NCI-H1092 (cell line): ENCODE results near the gene TRIM33.
A peak's percentile ranks its signal among the peaks of the same experiment; 100 is the strongest.

Experiments
- DNase-seq: peaks from one replicate; lab custom pipeline; 2025; lab: John Stamatoyannopoulos, UW

The TRIM33 gene

DNA sequence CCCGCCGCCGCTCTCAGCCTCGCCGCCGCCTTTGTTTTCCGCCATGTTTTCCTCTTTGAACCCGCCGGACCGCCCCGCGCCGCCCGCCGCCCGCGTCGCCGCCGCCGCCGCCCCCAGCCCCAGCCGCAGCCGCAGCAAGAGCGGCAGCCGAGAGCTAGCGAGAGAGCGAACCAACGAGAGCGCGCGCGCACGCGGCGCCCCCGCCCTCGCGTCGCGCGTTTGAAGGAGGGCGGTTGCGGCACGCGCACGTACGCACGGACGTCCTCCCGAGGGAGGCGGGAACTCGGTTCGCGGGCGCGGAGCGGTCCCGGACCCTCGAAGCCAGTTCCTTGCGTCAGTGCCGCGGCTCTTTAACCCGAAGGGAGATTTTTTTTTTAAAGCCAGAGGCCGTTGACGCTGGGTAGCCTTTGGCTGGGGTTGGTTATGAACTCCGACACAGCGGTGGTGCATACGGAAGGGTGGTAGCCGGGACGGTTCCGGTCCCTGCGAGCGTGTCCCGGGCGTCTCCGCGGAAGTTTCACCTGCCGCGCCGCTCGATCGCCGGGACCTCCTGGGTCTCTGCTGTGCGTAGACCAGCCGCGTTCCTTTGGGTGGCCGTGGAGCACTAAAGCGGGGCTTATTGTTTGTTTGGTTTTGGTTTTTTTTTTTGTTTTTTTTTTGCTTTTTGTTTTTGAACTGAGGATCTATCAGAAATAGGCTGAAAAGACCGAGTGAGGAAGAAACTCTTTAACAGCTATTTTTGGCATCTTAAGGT is at the start of gene TRIM33:
Gene TRIM33, minus strand, starts transcription at position 172 of the 754 bp plus-strand sequence. Its CDS starts 127 bp downstream, at position 45.
- peak; percentile 92 for DNase-seq

DNA sequence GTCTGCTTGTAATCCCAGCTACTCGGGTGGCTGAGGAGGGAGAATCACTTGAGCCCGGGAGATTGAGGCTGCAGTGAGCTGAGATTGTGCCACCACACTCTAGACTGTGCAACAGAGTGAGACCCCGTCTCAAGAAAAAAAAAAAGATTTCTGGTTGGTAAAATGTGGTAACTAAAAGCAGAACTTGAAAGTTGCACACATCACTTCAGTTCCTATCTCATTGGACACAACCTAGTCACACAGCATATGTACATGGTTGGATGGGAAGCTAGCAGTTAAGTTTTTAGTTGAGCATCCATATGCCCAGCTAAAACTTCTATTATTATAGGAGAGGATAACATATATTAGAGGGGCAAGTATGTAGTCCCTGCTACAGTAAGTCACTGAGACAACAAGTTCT is 48.4 kb upstream of the TRIM33 start:
- no peak for DNase-seq

DNA sequence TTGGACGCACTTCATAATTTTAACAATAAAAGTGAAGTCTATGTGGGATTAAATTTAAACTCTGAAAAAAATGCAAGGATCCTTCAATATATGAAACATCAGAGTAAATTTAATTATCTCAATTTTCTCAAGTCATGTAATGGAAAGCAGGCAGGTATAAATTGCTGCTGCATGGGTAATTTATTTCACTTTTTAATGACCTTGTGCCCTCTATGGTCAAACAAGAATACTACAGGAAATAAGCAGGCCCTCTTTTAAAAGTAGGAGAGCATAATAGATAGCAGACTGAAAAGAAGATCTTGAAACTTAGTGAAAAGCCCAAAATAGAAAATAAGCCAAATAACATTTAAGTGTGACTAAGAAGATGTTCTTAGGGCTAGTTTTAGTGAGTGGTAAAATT is 47.5 kb upstream of the TRIM33 start:
- no peak for DNase-seq

DNA sequence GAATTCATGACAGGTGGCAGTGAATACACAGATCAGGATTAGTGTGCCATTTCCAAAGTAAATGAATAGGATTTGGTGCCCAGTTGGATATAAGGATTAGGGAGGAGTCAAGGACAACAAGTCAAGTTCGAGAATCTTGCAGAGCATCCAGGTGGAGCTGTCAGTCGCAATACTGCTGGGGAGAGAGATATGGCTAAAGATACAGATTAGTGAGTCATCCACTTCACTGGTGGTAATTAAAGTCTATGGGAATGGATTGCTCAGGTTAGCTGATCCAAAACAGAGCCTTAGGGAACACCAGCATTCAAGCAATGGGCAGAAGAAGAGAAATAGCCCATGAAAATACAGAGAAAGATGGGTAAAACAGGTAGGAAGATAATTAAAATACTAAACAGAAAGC is 43.6 kb upstream of the TRIM33 start:
- no peak for DNase-seq

DNA sequence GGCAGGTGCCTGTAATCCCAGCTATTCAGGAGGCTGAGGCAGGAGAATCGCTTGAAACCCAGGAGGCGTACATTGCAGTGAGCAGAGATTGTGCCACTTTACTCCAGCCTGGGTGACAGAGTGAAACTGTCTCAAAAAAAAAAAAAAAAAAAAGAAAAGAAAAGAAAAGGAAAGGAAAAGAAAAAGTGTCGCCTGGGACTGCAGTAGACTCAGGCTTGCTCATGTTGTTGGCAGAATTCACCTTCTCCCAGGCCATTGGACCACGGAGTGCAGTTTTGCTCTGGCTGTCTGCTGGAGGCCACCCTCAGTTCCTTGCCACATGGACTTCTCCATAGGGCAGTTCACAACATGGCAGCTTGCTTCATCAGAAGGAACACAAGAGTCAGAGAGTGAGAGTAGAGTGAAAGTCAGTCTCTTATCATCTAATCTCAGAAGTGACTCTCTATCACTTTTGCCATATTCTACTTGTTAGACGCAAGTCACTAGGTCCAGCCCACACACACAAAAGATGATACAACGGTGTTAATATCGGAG is 41.2 kb upstream of the TRIM33 start:
- no peak for DNase-seq

DNA sequence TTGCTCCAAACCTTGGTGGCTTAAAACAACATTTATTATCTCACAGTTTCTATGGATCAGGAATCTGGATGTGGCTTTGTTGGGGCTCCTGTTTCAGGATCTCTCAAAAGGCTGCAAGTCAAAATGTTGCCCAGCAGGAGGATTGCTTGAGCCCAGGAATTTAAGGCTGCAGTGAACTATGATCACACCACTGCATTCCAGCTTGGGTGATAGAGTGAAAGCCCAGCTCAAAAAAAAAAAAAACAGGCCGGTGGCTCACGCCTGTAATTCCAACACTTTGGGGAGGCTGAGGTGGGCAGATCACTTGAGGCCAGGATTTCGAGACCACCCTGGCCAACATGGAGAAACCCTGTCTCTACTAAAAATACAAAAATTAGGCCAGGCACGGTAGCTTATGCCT is 40.4 kb upstream of the TRIM33 start:
- DNase-seq: no peak

DNA sequence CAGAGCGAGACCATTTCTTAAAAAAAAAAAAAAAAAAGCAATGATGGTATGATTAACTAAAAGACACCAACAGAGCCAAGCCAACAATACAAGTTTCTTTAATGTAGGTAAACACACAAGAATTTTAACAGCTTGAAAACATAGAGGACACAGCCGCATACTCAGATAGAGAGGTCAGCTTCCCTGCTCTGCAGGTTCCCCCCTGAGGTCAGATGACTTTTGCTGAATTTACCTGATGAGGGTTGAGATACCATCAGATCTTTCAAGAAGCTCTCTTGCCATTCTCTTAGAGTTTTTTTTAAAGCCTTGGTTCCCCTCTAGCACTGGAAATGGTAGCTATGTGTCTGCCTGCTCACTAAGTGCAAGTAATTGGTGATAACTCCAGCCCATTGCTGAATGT is 39.3 kb upstream of the TRIM33 start:
- no peak for DNase-seq

DNA sequence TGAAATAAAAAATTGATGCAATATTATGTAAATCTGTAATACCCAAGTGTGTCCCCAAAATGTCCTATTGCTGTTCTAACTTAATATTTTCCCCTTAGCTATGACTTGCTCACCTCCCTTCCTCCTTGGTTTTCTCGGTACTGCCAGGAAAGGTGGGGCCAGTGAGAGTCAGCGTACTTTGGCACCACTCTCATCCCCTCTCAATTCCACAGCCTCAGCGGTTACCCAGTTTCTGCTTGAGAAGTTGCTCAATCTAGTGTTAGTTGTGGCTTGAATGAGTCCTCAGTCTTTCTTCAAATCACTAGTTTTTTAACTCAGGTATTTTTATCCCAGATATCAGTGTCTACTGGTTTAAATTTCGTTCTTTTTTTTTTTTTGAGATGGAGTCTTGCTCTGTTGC is 38.1 kb upstream of the TRIM33 start:
- no peak for DNase-seq

DNA sequence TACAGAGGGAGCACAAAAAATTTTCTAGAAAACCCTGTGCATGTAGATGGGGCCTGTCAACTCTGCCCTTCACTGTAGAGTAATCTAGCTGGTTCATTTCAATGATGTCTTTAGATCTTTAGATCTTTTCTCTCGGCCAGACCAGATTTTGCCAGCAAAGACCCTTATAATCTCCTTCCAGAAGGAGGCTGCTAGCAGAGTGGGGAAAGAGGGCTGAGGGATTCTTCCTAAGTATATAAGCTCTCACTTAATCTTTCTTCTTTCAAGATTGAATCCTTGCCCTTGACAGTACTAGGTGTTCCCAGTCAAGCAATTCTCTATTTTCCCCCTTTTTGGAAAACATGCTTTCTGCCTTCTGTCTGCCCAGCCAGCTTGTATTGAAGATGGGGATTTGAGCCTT is 36.1 kb upstream of the TRIM33 start:
- DNase-seq: no peak

DNA sequence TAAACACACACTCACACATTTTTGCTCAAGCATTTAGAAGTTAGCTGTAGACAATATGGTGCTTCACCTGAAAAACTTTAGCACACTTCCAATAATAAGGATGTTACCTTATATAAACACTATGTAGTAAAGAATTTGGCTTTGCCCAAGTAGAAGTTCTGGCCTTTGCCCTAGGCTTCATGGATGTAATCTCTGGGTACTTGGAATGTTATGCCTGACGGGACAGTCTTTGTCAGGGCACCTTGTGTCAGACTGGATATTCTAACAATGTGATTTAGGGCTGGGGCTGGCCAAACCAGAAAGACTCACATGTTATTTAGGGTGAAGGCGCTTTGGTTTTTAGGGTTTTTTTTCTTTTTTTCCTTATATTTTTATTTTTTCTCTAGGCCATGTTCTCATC is 34.8 kb upstream of the TRIM33 start:
- no peak for DNase-seq

DNA sequence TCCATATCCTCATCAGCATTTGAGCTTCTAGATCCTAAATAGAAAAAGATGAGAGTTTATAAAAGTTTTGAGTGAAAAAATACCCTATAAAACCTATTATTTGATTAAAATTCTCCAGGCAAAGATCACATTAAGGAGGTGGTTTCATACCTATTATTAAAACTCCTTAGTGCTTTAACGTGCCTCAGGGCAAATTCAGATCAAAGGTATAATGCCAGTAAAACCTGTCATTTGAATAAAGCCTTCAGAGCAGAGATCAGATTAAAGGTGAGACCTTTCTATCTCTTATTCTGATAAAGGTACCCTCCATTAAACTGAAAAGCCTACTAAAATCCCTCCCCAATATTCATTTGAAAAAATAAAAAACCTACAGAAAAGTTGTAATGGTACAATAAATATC is 34.3 kb upstream of the TRIM33 start:
- DNase-seq: no peak

DNA sequence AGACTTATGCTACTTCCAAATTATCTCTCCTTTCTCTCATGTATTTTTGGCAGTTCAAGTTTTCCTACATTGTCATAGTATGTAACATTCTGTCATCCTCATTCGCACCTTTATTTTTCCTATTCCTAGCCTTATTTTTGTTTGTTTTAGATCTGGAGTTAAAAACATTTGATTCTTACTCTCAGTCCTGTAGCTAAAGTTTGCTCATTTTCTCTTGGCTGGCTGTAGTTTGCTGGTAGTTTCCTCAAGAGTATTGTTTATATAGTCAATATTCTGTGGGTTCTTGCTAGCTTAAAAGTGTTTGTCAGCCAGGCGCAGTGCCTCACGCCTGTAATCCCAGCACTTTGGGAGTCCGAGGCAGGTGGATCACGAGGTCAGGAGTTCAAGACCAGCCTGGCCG is 29.8 kb upstream of the TRIM33 start:
- no peak for DNase-seq

DNA sequence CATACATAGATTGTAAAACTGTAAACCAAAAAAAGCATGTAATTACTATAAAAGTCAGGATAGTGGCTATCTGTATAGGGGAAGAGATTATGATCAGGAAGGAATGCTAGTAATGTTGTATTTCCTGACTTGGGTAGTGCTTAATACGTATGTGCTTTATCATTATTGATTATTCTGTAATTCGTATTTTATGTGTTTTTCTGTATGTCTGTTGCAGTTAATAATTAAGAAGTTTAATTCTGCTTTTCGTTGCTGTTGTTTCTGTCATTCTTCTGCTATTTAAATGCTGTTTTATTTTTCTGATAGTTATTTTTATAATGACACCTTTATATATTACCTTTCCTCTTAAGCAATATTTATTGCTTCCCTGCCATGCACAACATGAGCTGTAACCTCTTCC is 29.3 kb upstream of the TRIM33 start:
- no peak for DNase-seq

DNA sequence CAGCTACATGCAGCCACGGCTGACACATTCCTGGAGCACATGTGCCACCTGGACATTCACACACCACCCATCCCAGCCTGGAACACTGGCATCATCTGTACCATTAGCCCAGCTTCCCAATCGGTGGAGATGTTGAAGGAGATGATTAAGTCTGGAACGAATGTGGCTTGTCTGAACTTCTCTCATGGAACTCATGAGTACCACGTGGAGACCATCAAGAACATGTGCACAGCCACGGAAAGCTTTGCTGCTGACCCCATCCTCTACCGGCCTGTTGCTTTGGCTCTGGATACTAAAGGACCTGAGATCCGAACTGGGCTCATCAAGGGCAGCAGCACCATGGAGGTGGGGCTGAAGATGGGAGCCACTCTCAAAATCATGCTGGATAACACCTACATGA is 25.0 kb upstream of the TRIM33 start:
- DNase-seq: no peak

DNA sequence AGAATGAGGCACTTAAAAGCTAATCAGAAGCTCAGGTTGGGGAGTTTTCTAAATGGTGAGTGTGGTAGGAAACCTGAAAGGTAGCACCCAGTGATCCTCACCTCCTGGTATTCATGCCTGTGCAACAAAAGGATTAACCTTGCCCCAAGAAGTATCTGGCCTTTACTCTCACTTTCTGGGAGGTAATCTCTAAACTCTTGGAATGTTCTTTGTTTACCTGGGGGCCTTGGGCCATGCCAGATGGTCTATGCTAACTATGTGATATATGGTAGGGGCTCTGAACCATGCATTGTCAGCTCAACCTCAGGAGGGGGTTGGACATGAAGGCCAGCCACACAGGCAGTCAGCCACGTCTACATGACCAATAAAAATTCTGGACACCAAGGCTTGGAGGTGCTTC is 24.4 kb upstream of the TRIM33 start:
- DNase-seq: no peak

DNA sequence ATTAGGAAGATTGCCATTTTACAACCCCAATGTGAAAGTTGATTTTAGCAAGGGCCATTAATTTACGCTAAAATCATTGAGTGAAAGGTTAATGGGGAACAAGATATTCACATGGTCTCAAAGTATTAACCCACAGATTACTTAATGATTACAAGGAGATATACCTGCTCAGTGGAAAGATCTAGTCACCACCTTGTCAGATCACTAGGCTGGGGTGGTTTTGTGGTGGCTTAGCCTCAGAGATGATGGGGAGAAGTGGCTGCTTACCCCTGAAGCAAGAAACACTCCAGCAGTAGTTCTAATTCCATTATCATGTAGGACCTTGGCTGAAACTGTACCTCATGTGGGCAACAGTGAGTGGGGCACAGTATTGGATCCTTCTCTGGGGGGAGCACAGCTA is 20.1 kb upstream of the TRIM33 start:
- DNase-seq: no peak

DNA sequence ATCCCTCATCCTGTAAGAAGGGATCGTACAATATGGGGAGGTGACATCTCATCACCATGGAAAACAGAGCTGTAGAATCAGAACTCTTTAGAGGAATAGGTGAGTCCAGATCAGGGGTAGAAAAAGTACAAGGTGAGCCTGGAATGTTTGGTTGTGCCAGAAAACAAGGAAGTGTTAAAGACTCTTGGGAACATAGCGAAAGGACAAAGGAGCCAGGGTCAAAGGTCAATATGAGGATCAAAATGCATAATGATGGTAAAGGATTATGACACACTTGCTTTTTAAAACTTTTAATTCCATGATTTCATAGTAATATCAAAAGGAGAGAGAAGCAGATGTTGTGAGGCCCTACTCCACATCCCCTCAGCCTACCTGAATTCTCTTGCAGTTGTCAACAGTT is 19.2 kb upstream of the TRIM33 start:
- no peak for DNase-seq

DNA sequence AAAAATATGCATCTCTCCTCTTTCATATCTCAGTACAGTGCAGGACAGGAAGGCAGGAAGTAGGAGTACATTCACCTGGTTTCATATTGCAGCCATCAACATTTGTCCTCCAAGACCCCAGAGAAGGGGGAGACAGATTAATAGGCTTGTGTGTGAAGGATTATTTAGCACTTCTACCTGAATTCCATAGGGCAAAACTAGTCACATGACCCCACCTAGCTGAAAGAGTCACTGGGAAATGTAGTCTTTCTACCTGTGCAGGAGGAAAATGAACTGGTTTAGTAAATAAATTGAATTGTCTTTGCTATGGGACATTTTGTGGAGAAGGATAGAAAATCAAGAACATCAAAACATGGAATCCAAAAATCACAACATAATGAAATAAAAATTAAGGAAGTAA is 13.9 kb upstream of the TRIM33 start:
- no peak for DNase-seq

DNA sequence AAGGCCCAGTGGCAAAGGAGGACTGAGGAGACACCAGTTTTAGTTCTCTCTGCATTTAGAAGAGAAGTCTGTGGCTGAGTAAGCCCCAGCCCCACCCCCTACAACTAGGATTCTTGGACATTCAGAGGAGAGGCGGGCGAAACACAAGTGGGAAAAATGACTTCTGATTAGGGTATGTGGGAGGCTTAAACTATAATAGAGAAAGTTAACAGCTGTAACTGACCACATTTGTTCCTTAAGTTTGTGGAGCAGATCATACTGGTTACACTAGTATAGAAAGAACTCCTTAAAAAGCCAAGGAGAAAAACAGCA is 11.2 kb upstream of the TRIM33 start:
- no peak for DNase-seq

DNA sequence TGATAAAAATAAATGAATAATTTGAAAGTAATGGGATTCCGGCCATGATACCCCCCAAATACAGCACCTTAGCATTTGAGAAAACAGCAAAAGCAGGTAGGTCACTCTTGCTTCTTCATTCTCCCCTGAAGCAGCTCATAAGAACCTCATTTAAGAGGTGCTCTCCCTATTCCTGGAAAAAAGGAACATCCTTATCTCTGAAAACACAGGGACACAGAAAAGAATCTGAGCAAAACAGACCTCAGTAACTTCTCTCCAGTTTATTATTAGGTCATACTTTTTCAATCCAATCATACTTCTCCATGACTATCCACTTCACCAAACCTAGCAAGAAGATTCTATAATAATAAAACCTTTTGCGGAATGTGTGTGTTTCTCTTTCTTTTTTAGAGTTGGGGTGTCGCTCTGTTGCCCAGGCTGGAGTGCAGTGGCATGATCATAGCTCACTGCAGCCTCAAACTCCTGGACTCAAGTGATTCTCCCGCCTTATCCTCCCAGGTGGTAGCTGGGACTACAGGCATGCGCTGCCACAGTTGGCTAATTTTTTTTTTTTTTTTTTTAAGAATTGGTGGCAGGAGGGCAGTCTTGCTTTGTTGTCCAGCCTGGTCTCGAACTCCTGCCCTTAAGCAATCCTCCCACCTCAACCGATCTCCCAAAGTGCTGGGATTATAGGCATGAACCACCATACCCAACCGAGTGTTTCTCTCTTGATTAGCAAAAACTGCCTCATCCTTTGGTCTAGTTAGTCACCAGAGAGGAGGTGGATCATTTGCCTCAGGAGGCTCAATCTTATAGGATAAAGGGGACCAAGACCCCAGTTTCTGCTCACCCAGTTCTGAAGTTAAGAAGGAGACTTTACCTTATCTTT is 10.6 kb upstream of the TRIM33 start:
- no peak for DNase-seq

DNA sequence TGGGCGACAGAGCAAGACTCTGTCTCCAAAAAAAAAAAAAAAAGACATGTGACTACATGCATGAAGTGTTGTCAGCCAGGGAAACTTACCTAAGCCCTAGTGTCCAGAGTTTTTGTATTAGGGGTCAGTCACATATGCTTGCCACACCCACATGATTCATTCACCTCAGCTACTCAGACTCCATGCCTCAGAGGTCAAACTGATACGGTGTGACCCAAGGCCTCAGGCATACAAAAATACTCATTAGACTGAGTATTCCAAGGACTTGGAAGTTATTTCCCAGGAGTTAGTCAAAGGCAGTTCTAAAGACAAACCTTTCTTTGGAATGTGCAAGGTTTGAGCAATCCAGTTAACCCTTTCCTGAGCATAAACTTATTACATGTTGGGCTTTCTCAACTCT is 6.3 kb upstream of the TRIM33 start:
- DNase-seq: no peak

DNA sequence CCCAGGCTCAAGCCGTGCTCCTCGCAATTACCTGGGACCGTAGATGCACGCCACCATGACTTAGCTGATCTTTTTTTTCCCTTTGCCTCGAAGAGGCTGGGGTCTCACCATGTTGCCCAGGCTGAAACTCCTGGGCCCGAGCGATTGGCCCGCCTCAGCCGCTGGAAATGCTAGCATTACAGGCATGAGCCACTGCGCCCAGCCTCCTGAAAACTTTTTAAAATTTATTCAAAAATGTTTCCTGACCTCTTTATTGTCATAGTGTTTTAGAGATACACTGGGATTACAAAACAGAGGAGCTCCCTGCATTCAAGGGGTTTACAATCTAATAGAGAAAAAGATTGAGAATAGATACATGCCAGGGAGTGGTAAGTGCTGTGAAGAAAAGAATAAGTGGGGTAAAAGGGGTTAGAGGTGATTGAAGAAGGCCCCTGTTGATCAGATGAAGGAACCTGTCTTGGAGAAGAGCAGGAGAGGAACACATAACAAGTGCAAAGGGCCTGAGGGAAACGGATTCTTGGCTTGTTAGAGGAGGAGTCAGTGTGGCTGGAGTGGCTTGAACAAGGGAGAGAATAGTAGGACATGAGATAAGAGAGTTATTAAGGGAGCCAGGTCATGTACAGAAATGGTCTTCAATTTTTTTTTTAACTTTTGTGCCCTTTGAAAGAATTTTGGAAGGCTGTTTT is 1.7 kb upstream of the TRIM33 start:
- no peak for DNase-seq
